M059J (cell line): Measurements from ENCODE around the gene F11. TPM values are rescaled to one million over a fixed set of nuclear protein-coding genes. Genes with fewer than 3 reads are reported as not detected.
"Not testable (repeated sequence)": the region's sequence is repeated elsewhere in the genome, so short reads cannot be mapped to it uniquely, and the experiment has no call there.

ENCODE experiments used
- DNase-seq: peaks from one replicate; pipeline ENCODE4 v3.0.0-alpha.2; 2012; ENCODE audit warnings: low read depth
- total RNA-seq: library from RNA; depleted of rRNA; stranded (reverse); fragments of >200 nt; shearing (Covaris generic); gene quantifications from 2 replicates; pipeline ENCODE4 v1.2.3, GENCODE V29; 2014

Gene F11
- total RNA-seq, 1 experiment from 2014 or later = not detected

DNA sequence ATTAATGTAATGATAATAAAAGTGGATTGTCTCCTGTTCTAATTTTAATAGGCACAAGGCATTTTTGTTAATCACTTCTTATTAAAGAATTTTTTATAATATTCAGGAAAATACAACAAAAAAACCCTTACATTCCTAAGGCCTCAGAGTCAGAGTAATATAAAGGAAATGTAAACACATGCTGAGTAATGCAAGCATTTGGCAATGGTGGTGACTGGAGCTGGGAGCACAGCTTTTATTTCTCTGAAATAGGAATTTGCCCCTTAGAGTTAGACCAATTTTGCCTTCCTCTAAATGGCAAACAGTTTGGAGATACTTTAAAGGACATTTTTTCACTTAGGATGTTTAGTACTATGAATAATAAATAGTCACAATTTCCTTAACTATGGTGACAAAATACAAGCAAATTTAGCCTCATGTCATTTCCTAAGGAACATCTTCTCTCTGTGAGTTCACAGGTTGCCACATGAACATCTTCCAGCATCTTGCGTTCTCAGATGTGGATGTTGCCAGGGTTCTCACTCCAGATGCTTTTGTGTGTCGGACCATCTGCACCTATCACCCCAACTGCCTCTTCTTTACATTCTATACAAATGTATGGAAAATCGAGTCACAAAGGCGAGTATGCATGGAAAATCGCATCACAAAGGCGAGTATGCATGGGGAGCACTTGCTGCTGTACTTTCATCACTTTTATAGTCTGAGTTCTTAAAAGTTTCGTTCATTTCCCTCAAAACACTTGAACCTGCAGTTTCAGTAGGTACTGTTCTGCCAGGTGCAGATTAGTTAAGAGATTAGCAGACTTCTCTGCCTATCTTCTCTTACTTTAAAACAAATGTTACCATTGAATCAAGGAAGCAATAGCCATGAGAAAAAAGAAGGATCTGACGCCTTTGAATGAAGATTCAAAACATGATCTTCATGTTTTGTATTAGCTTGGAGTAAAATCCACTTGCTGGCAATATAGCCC lies 15.9 kb upstream of the F11 start:
- no peak for DNase-seq

DNA sequence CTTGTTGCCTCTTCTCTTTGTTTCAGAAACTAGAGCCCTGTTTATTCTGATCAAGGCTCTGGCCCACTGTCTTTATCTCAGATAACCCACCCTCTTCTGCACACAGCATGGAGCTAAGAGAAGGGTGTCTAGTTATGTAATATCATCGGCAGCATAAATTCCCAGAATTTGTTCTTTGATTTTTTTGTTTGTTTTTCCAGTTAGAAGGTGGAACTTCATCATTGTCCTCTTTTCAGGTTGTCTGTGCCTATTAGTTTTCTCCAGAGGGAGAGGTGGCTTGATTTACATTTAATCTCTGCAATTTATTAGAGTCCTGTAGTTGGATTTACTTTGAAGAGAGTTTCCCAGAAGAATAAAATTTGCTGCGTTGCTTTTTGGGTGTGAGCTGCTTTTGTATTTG lies 15.2 kb upstream of the F11 start:
- DNase-seq = no peak

DNA sequence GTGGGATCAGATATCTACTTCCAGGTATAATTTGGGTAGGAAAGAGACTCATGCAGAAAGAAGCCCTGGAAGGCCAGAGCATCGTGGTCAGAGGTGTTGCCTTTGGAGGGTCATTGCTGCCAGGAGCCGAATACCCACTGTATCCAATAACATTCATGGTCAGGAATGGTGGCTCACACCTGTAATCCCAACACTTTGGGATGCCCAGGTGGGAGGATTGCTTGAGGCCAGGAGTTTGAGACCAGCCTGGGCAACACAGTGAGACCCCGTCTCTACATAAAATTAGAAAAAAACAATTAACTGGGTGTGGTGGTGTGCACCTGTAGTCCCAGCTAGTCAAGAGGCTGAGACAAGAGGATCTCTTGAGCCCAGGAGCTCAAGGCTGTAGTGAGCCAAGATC lies 10.9 kb upstream of the F11 start:
- DNase-seq = no peak

DNA sequence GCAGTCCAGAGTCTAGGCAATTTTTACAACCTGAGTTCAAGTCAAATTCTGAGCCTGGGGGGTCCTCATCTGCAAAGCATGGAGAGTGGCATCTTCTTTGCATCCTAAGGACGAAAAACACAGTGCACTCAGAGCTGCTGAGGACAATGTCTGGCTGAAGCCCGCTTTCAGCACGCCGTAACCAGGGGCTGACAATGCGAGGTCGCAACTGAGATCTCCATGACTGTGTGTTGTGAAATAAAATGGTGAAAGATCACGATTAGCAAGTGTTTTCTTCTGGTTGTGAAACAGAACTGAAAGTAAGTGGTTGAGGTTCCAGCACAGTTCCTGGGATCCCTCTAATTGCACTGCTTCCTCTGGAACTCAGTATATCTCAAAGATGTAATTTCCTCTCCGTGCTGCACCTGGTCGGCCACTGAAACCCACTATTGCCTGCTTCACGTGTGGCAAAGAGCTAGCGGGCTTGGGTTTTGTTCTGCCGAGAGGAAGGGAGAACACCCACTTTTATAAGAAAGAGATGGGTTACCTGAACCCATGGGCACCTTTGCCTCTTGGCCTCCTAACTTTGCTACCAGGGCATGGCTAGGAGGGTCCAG lies 7.7 kb upstream of the F11 start:
- no peak for DNase-seq

DNA sequence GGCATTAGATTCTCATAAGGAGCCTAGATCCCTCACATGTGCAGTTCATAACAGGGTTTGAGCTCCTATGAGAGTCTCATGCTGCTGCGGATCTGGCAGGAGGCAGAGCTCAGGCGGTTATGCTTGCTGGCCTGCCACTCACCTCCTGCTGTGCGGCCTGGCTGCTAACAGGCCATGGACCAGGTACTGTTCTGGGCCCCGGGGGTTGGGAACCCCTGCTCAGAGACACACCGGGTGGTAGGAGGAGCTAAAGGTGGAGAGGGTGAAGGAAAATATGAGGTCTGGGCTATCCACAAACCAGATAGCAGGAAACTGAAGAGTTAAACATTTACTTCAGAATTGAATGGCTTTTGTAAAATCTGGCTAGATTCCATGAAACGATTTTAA lies 5.9 kb upstream of the F11 start:
- no peak for DNase-seq

DNA sequence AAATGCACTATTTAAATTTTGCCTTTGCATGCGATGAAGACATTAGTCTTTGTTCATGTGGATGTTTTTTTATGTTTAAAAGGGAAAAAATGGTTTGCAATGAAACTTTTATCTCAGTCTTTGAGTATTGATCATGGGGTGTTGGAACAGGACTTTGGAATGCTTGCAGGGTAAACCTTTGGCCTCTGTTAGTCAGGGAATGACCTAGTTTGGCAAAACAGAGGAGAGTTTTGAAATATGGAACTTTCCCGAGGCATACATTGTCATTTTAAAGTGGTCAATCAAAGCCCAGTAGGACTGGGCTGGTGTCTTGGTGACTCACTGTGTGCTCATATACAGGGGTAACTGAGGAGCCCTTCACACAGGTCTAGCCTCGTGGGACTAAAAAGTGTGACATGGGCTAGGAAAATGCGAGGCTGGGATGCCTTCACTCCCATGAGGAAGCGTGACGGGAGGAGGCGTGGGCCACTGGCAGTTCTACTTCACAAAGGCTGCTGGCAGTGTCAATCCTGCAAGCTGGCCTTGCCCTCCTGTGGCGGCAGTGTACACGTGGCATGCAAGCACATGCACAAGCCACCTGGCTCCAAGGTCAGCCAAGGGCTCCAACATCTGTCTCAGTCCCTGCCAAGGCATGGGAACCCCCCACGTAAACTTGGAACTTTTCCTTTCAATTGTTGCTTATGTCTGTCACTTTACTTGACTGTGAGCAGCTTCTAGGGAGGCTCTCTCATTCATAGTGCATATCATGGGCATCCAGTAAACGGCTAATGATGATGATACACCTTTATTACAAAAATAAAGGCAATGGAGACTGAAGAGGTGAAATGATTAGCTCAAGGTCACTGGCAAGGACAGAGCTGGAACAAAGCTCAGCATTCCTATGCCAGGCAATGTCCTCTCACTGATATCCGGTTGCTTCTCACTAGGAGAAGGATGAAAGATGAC lies 5.2 kb upstream of the F11 start:
- DNase-seq = no peak

DNA sequence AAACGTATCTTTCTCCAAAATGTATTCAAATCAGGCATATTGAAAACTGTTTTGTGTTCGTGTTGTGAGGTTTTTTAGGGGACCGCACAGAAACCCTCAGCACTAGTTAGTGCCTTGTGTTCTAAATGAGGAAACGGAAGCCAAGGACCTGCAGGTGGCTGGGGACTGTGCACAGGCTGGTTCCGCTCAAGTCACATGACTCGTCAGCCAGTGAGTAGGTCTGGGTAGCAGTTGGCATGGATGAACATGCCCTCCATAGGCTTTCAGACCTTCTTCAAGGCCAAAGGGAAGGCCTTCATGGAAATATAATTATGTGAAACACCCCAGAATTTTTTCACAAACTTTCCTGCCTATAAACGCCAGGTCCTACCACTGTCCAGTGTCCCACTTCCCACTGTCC lies 1.3 kb upstream of the F11 start:
- DNase-seq = no peak

DNA sequence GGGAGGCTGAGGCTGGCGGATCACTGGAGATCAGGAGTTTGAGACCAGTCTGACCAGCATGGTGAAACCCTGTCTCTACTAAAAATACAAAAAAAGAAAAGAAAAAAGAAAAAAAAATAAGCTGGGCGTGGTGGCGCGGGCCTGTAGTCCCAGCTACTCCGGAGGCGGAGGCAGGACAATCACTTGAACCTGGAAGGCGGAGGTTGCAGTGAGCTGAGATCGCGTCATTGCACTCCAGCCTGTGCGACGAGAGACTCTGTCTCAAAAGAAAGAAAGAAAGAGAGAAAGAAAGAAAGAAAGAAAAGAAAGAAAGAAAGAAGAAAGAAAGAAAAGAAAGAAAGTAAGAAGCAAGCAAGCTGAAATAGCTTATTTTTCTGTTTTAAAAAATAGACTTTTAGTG lies 739 bp upstream of the F11 start:
- DNase-seq = not testable (repeated sequence)

DNA sequence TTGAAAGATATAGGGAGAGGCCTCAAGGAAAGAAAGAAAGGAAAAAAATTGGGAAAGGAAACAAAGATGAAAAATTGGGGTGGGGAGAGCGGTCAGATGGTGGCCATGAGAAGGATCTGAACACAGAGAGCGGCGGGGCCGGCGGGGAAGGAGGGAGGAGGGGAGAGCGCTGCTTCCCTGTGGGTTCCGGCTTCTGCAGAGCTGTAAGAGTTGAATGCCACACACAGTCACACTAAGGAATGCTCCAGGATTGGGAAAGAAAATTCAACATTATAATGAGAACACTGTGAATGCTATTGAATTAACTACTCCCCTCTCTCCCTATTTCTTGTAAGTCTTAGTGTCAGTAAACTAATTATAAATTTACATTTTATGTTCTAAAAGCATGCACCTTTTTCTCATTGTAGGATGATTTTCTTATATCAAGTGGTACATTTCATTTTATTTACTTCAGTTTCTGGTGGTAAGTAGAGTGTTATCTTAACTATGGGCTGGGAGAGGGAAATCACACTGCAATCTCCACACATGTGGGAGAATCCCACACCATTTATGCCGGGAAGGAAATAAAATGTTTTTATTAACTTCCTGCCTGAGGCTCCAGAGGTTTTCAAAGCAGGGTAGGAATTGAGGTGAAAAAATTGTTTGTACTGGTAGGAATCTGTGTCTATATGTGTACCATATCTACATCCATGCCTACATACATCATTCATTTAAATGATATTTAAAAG lies 904 bp downstream of the F11 start:
- DNase-seq = no peak

DNA sequence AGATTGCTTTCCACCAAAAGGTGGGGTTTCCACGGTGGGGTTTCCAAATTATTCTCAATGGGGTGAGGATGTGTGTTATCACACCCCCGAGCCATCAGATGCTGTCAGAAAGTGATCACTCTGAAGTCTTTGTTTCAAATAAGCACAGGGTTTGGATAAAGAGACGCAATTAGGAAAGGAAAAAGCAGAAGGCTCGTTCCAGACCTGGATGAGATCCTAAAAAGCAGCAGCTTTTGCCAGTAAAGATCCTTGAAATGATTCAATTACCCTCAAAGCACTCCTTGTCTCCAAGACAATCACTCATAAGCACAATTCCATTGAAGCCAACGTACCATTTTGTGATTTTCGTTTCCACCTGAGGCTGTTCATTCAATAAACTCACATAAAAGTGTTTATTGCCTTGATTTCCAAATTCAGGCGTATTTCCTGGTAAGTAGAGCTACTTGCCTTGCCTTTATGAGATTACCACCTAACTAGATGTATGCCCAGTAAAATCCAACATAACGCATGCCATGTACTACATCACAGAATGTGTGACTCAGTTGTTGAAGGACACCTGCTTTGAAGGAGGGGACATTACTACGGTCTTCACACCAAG lies 5.2 kb downstream of the F11 start:
- no peak for DNase-seq

DNA sequence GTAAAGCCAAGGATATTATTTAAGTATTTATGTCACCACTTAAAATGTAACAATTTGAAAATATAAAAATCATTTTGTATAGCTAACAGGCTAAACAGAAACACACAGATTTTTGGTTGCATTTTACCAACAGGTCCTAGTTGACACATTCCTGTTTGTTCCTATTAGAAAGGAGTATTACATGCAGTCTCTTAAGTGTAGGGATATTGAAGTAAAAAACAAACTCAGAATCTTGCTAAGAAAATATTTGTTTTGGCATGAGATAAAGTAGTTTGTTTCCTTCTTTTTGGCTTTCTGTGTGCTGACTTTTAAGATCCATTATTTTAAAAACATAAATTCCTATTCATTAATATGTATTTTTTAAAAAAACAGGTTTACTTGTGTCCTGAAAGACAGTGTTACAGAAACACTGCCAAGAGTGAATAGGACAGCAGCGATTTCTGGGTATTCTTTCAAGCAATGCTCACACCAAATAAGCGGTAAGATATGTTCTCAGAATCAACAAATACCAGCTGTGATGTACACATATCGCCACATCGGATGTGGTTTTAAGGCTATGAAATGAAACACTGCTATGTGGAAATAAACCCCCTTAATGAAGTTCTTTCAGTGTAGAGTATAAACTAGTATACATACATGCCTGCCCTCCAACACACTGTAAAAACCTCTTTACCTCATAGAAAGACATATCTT lies 6.9 kb downstream of the F11 start:
- no peak for DNase-seq

DNA sequence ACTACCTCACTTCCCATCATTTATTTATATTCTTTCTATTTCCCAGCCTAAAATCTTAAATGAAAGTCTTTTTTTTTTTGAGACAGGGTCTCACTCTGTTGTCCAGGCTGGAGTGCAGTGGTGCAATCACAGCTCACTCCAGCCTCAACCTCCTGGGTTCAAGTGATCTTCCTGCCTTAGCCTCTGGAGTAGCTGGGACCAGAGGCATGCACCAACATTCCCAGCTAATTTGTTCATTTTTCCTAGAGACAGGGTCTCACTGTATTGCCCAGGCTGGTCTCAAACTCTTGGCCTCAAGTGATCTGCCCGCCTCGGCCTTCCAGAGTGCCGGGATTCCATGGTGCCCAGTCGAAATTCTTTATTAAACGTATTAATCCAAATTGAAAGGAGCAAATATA lies 7.4 kb downstream of the F11 start:
- DNase-seq = not testable (repeated sequence)

DNA sequence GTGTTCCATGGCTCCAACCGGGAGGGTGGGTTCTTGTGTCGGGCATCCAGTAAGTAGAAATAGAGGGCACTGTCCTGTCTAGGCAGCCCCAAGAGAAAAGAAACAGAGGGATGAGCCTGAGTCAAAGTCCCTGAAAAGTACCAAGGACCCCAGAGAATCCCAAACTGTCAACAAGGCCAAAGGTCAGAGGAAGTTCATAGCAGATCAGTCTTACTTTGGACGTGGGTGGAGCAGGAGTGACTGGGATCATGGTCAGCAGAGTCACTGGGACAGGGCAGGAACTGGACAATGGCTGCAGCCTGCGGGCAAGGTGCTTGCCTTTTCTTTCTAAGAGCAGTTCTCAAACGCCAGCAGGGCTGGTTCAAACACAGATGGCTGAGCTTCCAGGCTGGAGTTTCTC lies 17.3 kb downstream of the F11 start:
- DNase-seq = no peak

DNA sequence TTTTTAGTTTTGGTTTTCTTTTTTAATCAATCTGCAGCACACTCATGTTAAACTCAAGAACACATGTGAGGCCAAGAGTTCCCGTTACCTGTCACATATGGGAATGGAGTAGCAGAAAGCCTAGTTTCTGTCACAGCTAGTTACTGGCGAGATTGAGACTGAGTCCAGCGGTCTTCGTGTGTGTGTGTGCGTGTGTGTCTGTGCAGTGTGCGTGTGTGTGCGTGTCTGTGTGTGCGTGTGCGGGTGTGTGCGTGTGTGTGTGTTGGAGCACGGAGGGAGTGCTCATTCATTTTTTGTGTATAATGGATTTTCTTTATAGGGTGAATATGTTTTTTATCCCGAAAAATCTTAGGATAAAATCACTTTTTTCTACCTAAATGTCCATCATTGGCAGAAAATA lies 19.2 kb downstream of the F11 start:
- no peak for DNase-seq

DNA sequence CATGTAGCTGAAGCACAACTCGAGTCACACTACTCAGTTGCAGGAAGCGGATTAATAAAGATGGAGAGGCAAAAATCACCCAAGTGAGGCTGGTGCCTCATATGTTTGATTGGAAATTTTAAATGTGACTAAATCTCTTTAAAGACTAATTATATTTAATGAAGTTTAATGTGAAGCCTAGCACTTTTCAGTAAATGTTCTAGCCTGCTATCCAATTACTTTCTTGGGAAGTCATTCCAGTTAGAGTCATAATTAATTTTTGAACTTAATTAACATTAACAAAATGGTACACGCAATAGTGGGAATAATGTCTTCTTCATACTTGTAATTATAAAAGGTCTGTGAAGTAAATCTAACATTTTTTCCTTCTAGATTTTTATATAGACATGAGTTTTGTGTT lies 20.6 kb downstream of the F11 start:
- DNase-seq = no peak

DNA sequence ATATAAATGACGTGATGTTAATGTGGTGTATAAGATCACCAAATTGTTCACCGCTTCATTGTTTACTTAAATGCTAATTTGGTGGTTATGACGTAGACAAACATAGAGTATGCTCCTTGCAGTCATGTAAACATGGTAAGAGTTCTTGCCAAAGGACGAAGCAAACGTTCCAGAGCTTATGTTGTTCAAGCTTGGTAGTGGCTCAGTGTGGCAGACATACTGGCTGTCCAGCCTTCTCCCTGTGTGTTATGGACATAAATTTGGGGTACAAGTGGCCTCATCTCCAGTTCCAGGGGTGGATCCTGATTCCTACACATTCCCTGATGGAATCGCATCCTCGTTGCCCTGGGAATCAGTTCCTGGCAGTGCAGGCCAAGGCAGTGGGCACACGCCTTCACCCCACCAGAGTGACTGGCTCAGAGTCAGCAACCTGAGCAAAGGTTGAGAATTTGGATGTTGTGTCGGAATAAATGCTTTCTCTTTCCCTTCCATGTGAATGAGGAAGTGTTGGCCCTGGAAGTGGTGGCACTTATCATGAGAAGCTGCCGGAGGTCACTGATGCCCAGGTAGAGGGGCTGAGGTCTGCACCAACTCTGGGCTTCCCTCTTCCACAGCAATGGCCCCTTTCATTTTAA lies 25.4 kb downstream of the F11 start:
- no peak for DNase-seq

DNA sequence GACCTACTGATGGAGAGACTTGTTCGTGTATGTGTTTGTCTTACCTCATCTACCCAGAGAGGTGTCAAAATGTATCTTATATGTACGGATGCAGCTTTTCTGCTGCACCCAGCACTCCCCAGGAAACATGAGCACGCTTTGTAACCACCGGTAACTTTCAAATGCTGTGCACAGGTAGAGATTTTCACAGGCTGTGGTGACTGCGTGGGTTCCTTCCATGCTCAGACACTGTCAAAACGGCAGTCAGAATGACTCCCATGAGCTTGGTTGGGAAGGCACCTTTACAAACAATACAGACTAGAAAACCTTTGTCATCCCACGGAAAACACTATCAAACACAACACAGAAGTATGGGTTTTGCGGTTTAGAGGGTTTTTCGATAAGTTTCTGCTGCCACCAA lies 28.2 kb downstream of the F11 start:
- no peak for DNase-seq

DNA sequence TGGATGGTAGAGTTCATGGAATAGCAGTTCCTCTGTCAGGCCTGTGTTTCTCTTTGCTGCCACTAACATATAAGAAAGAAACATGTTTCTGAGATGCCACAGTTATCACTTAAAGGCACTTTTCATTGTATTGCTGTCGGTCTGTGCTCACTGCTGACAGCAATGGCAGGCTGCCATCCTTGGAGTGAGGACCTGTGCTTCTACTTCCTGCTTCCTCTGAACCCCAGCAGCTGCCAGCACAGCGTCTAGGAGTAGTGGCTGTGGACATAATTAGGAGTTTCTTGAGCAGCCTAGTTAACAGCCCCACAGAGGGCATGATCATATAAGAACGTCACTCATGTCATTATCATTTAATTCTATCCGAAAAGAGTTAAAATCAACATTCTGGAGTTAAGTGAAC lies 30.5 kb downstream of the F11 start:
- DNase-seq = no peak

DNA sequence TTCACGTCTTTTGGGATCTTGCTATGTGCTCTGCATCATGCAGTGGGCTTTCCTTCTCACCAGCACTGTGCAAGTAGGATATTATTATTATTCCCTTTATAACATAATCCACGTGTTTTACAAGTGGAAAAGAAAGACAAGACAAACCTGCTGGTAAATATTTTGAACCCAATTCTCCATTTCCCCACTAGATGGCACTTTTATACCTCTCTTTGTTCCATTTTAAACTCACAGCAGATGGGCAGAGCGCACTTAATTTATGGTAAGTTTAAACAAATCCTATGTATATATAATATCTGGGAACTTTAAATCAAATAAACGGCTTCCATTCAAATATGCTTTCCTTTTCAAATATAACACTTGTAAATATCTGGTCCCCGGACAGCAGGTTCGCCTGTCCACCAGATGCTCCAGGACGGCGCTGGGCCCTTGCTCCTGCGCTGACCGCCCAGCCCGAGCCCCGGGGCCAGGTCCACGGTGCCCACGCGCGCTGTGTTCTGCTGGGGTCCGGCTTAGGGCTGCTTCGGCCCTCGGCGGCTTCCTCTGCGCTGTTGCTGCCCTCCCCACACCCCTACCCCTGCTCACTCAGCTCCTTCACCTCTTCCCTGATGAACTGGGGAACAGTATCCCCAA lies 31.1 kb downstream of the F11 start:
- peak; percentile 33 for DNase-seq
